Measurements from ENCODE around the gene THUMPD2.

GRCh38 chr2:39816428-39816827 is 37.4 kb upstream of the THUMPD2 start:
- TF ChIP-seq CTCF (optimal IDR thresholded peaks at IDR 0.05 in 1 of 3, IDR thresholded peaks at IDR 0.05 in 1 of 3, conservative IDR thresholded peaks at IDR 0.05 in 1 of 3; ENCODE audit: extremely low read depth in 1 of 3, insufficient read depth in 2 of 3, low read length in 3 of 3) (no peak), EZH2 (IDR thresholded peaks at IDR 0.05; ENCODE audit: low read length) (no peak)

Measured in keratinocyte (primary cell).